NCI-H1105 (cell line): Measurements from ENCODE around the gene LINC01488.

Source experiments
- DNase-seq: peaks from one replicate; lab custom pipeline; 2025; lab: John Stamatoyannopoulos, UW

The LINC01488 gene

DNA sequence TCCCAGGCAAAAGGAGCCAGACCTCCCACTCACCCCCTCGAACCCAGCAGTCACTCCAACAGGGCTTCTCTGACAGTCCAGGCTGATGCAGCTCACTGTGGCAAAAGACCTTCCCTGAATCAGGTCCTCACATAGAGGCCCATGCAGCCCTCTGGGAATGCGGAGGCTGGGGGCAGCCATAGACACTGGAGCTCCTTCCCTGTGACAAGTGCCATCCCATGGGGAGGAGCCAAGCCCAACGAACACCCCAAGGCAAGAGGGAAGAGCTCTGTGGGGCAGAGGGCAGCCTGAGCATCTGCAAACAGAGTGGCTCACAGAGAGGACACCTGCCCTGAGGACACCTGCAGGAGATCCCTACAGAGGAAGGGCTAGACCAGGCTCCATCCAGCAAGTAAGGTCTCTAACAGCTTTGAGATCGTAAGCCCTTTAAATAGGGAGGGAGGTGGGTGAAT, at the start of gene LINC01488:
TSS of gene LINC01488 (plus strand) at position 271 of the 452 bp plus-strand sequence.
- DNase-seq, result no peak

DNA sequence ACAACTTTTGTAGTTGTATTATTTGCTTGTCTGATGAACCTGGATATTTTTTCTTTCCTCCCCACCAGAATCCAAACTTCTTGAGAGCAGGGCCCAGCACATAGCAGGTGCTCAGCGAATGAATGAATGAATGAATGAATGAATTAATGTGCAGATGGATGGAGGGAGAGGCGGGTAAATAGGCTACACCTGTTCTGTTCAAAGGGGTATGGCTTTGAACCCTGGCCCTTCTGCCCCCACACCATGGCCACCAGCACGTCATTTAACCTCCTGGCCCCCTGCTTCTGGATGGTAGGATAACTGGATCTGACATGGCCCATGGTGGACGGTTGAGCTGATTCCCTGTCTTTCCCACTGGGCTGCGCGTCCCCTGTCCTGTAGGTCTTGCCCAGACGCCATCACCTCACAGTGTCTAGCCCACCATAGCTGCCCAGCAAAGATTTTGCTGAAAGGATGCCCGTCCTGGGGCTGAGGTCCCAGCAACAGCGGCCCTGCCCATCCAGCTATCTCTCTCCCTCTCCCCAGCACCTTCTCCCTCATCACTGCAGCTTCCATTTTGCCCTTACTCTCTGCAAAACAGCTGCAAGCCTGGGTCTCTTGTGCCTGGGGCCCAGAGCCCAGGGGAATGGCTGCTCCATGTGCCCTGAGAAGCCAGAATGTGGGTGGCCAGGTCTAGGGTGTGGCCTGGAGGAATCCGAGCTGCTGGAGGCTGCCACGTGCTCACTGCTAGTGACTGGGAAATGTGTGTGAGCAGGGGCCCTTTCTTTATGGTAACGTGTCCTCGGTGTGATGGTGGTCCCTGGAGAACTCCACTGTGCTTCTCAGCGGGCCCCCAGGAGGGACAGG, 49.3 kb upstream of the LINC01488 start:
- DNase-seq, result no peak

DNA sequence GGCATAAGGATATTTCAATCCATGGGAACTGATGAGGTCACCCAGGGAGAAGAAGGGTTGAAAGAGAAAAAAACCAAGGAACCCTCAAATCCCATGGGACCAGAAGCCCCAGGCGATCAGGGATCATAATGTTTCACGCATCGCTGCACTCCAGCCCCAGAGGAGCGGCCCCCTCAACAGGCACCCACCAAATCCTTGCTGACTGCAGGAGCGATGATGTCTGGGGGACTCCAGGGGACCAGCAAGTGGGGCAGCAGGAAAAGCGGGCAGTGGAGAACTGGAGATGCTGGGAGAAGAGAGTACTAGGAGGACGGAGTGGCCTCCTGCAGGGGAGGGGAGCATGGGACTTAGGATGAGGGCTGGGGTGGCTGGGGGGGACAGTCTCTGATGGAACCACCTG, 47.7 kb upstream of the LINC01488 start:
- DNase-seq, result no peak

DNA sequence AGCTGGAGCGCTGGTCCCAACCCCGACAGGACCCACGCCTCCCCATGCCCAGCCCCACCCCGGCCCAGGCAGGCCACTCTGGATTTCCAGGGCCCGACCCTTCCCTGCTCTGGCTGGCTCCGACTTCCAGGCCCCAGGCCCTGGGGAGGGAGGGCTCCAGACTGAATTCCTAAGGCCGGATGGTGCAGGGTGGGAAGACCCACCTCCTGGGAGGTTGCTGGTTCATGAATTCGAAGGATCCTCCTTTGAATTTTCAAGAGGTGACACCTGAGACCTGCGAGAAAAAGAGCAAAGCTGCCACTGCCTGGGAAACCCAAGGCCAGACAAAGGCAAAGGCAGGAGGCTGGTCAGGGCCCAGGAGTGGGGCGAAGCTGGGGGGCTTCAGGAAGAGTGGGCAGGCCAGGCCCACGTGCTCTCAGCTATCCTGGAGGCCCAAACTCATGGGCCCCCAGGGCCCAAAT, 47.0 kb upstream of the LINC01488 start:
- DNase-seq, result no peak

DNA sequence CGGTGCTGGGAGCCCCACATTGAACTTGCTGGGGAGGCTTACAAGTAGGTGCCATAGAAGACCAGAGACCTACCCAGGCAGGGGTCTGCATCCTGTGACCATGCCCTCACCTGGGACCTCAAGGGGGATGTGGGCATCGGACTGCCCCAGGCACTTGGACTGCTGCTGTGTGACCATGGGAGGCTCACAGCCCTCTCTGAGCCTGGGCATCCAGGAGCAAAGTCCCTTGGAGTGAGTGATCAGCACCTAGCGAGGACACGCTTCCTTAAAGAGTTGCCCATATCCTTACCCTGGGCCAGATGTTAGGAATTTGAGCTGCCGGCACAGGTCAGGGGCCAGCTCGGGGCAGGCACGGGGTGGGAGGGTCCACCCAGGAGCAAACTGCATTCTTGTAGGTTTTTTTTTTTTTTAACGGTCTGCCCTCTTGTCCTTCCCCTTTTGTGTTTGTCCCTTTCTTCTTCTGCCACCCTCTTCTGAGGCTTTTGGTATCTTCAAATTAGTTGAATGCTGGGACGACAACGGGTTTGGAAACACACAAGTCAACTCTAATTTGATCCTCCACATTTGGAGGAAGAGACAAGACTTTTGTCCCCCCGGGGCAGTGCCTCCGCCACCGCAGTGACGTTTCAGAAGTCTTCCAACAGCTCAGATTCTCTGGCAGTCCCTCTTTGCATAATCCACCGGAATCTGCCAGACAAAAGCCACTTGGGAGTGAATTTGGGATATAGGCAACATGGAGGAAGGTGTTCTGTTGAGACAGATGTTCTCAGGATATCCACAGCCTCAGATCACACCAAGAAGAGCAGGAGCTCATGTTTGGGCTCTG, 46.1 kb upstream of the LINC01488 start:
- no peak for DNase-seq

DNA sequence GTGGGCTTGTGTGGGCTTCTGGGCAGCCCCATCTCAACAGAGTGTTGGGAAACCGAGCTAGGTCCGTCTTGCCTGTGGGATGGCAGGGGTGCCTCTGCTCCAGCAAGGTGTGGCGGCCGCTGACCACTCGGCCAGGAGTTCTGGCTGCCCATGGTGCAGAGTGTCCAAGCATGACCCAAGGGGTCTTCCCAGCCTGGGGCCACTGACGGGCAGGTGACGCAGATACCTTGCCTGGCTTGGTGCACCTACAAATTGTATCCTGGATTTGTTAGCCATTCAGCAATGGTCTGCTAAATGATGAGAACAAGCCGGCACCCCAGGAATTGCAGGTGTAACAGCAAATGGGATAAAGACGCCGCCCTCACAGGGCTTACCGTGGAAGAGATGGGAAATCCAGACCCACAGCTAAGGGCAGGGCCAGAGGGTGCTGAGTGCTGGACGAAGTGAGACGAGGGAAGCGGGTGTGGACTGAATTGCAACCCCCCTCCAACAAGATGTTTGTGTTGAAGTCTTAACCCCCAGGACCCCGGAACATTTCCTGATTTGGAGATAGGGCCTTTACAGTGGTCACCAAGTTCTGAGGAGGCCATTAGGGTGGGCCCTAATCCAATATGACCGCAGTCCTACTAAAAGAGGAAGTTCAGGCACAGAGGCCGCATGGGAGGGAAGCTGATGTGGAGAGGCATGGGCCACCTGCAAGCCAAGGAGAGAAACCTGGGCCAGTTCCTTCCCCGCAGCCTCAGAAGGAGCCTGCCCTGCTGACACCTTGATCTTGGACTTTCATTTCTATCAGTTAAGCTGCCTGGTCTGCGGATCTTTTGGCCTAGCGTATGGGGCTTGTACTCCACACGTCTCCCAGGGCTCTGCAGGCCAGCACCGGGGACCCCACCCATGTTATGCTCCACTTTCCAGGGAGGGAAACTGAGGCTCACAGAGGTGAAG, 45.2 kb upstream of the LINC01488 start:
- no peak for DNase-seq

DNA sequence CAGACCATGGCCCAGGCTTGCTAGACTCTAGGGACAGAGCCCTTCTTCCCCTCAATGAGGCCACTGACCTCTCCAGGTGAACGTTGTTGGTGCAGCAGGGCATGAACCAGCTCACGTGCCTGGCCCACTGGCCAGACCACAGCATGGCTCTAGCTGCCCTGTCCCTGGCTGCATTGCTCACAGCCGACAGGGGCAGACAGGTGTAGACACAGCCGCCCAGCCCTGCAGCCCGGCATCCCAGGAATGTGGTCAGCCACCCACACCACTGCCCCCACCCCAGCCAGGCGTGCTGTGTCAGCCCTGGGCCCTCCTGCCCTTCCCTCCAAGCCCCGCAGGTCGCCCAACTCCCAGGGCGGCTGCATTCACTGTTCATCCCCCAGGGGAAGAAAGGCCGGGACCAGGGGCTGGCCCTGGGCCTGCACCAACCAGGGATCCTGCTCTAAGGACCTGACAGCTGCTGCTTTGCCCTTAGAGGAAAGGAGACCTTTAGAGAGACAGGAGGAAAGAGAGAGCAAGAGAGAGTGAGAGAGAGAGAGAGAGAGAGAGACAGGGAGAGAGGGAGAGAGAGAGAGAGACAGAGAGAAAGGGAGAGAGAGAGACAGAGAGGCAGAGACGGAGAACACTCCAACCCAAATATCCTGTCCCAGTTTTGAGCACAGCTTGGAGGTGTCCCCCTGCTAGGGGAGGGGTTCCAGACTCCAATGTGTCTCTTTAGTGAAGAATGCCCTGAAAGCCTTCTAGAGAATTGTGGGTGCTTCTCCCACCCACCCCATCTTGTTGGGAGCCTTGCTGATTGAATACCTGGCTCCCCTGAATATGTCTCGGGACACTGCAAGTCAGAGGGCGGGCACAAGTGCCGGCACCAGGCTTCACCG, 44.2 kb upstream of the LINC01488 start:
- DNase-seq, result no peak

DNA sequence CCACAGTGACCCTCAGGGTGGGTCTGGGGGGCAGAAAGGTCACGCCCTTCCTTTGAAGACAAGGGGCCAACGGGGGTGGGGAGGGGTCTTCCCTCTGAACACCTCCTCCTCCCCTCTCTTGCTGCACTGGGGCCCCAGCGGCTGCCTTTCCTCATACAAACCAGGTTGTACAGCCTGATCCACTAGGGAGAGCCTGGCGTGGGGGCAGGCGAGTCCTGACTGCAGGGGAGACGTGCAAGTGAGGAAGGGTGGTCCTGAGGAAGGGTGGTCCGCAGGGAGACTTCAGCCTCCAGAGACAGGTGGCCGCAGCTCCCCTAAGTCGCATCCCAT, 43.6 kb upstream of the LINC01488 start:
- no peak for DNase-seq

DNA sequence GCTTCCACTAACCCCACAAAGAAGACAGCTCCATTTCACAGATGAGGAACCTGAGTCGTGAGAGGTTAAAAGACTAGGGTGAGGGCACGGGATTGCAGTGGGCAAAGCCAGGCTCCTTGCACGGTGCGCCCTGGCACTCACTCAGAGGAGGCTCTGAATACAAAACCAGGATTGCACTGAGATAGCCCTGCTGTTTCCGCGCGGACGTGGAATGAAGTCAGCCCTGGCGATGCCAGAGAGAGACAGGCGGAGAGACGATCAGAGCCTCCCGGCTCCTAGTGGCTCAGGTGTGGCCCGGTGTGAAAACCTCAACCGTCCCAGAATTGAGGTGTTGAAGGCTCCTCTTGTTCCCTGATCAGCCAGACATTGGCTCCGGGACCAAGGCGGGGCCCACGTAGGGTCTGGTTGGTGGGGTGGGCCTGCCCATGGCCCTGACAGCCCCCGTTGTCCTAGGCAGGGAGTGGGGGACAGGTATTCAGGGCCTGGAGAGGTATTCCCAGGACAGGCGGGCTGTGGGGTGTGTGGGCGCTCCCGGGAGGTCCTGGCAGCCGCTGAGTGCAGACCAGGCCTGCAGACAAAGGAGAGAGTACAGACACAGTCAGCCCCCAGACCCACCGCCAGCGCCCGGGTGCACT, 43.1 kb upstream of the LINC01488 start:
- DNase-seq, result no peak

DNA sequence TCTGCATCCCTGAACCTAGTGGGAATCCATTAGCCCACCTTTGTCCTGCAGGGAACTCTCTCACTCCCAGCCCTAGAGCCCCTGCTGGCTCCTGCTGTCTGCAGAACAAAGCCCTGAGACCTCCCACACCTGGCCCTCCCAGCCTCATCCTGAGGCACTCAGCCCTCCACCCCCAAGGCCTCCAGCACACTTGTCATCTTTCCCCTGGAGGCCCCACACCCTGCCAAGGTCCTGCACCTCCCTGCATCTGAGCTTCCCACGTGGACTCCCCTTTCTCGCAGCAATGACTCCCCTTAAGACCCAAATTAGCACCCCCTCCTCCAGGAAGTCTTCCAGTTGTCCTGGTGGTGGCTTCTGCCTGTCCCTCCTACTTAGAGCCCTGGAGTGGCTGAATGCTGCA, 42.3 kb upstream of the LINC01488 start:
- no peak for DNase-seq

DNA sequence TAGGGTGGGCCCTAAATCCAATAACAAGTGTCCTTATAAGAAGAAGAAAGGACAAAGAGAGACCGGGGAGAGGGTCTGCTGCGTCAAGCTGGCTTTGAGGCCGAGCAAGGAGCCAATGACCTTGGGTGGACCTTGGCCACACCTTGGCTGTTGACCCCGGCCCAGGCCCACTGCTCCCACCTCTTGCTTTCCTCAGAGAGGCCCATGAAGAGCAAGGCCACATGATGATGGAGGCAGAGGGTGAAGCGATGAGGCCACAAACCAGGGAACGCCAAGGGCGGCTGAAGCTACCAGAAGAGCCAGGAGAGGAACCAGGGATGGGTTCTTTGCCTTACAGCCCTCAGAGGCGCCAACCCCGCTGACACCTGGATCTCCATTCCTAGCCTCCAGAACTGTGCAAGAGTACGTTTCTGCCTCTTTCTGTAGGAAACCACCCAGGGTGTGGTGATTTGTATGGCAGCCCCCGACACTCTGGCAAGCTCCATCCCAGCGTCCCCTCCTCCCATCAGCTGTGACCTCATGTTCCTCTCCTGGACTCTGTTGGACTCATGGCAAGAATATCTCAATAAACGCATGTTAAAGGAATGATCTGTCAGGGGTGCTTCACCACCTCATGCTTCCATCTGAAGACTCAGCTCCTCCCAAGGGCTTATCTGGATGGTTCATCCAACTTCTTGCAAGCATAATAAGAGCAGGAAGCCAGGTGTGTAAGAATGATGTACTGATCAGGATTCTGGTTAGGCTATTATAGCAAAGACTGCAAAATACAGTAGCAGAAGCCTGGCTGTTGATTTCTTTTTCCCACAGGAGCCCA, 41.6 kb upstream of the LINC01488 start:
- DNase-seq, result no peak

DNA sequence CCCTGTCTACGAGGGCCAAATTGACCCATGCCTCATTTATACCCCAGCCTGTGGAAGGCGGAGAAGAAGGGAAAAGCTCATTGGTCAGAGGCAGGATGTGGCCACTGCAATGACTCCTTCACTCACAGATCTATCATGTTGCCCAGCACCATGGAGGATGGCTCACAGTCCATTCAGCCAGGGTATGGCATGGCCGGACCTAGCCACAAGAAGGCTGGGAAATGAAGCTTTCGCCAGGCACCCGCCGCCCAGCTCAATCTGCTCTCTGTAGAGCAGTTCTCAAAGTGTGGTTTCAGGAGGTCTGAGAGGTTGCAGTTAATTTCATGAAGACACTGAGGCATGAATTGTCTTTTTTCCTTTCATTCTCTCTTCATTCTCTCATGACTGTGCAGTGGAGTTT, 40.6 kb upstream of the LINC01488 start:
- no peak for DNase-seq

DNA sequence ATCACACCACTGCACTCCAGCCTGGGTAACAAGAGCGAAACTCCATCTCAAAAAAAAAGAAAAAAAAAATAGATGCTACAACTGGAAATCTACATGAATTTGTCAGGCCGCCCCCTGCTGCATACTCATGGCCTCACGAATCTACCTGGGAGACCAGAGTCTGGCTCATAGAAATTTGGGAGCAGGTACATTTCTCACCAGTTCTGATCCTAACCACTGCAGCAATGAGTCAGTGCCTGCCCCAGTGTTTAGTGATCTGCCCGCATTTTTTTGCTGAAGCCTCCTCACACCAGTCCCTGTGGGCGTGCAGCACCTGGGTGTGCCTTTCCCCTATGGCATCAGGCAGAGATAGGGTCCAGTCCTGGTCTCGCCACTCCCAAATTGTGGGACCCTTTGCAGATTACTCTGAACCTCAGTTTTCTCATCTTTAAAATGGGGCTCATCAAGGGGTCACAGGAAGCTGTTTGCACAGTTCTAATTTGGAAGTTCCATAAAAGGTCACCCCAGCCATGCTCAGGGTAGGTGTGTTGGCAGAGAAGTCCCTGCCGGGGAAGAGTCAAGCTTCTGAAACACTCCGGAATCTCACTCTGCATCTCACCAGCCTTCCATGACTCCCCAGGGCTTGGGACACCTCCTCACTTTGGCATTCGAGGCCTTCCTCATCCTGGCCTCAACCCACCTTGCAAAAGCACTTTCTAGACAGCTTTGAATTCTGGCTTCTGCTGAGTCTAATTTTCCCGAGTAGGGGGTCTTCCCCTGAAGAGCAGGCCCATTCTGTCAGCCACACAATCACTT, 39.3 kb upstream of the LINC01488 start:
- no peak for DNase-seq

DNA sequence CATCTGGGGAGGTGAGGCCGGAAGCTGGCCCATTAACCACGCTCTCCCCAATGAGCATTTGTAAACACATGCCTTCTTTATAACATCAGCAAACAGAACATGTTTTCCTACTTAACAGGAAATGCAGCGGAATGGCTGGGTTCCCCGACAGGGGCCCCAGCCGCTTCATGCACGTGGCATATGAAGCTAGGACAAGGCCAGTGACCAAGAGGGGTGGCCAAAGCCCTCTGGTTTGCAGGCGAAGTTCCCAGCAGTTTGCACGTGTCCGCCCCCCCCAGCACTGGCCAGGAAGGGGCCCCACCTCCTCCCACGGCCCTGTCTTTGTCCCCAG, 38.7 kb upstream of the LINC01488 start:
- DNase-seq, result no peak

DNA sequence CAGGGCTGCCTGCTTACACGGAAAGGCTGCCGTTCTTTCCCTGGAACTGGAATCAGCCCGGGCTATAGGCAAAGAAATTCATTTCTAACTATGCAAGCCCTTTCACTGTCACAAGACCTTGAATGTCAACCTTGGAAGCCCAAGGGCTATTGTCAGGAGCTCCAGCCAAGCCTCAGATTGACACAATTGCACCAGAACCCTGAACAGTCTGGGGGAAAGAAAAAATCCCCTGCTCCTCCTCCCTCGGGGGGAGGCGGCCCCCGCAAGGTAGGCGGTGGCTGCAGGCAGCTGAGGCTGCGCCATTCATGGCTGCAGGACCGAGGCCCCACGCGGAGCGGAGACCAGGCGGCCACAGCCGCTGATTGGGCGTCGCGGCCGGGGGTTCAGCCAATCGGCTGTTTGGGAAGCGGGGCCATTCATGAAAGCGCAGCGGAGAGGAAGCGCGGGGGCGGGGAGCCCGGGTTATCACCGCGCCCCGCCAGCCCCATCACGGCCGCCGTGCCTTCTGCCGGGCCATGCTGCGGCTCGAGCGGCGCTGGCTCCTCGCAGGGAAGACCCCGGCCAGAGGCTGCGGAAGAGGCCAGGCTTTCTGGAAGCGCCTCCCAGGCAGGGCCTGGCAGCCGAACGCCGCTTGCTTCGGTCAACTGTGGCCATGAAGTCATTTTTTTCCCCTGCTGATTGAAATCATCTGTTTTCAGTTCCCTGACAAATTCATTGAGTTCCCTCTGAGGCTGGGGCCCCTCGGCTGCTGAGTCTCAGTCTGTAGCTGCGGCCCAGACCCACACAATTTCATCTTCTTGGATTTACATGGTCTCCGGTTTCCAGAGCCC, 38.1 kb upstream of the LINC01488 start:
- peak; percentile 87 for DNase-seq

DNA sequence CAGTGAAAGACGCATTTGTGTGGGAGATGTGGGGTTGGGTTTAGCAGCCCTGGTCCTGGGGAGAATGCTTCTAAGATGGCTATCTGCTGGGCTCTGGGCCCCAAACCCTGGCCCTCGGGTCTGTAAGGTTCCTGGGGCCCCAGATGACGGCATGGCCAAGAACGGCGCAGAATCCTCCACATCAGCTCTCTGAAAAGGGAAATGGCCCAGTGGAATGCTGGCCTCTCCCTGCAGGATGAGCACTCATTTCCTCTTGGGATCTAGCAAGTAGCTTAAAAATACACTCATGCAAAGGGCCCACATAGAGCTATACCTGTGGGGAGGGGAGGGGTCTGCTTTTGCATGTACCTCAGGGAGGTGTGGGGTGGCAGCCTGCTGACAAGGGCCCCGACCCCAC, 37.5 kb upstream of the LINC01488 start:
- DNase-seq, result no peak

DNA sequence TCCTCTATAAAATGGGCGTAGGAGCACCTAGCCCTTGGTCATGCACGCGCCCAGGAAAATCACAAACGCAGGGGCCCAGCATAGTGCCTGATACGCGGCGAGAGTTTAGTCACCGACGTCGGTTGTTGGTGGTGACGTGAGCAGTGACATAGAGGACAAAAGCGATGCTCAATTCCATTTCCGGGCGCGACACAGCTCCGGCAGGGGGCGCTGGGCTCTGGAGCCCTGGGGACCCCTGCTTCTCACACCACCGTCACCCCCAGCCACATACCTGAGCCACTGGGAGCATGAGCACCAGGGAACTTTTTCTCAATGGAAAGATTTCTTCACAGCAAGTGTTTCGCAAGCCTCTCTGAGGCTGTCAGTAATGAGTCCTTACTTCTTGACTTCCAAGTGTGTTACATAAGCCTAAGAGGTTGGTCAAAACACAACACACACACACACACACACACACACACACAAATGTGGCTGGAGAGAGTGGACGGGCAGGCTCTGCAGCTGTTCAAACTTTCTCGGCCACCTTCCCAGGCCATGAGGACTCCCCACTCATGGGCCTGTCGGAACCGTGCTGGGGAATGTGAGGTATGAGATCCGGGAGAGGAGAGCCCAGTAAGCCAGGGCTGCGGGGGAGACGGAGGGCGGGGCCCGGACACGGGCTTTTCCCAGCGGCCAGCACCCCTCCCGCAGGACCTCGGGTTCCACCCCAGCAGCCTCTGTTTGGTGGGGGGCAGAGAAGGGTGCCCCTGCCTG, 36.9 kb upstream of the LINC01488 start:
- no peak for DNase-seq

DNA sequence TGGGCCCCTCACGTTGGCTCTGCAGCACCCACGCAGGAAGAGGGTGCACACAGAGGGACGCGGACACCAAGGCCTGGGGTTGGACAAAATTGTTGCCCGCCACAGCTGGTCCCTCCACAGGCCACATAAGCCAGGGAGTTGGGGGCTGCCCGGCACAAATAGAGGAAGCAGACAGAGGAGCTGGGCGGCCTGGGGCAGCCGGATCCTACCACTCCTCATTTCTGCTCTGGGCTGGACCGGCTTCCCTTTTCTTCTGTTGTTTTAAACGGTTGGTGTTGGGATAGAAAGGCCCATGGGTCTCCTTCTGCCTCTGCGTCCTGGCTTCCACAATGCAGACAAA, 36.4 kb upstream of the LINC01488 start:
- no peak for DNase-seq
